HG02870 (cell line): Measurements from ENCODE around the gene SGIP1.

Experiments used
- ATAC-seq: cut with Tn5 transposase; IDR thresholded peaks from one replicate; pipeline ENCODE4 v1.9.1; 2021; ENCODE audit warnings: mild to moderate bottlenecking, moderate library complexity; ENCODE audit not compliant: unreplicated experiment

The SGIP1 gene

GRCh38 chr1:66676613-66677298 lies 142.8 kb downstream of the SGIP1 start:
- no peak for ATAC-seq

GRCh38 chr1:66678146-66678545 lies 144.2 kb downstream of the SGIP1 start:
- no peak for ATAC-seq

- ATAC-seq: no peak
Observed at GRCh38 chr1:66679140-66679539, 145.2 kb downstream of the SGIP1 start.

GRCh38 chr1:66681686-66682085 lies 147.7 kb downstream of the SGIP1 start:
- no peak for ATAC-seq

- no peak for ATAC-seq
Observed at GRCh38 chr1:66682106-66682505, 148.2 kb downstream of the SGIP1 start.

GRCh38 chr1:66684353-66684752 lies 150.4 kb downstream of the SGIP1 start:
- no peak for ATAC-seq

- no peak for ATAC-seq
Observed at GRCh38 chr1:66685265-66685664, 151.3 kb downstream of the SGIP1 start.

GRCh38 chr1:66685670-66686069 lies 151.7 kb downstream of the SGIP1 start:
- no peak for ATAC-seq

GRCh38 chr1:66686406-66686805 lies 152.5 kb downstream of the SGIP1 start:
- no peak for ATAC-seq

- no peak for ATAC-seq
Observed at GRCh38 chr1:66687358-66687757, 153.4 kb downstream of the SGIP1 start.

- ATAC-seq: no peak
Observed at GRCh38 chr1:66690666-66691381, 156.9 kb downstream of the SGIP1 start.

- ATAC-seq: no peak
Observed at GRCh38 chr1:66692681-66693080, 158.7 kb downstream of the SGIP1 start.

- no peak for ATAC-seq
Observed at GRCh38 chr1:66693856-66694255, 159.9 kb downstream of the SGIP1 start.

GRCh38 chr1:66695116-66695515 lies 161.2 kb downstream of the SGIP1 start:
- no peak for ATAC-seq

GRCh38 chr1:66696771-66697170 lies 162.8 kb downstream of the SGIP1 start:
- ATAC-seq: no peak

- no peak for ATAC-seq
Observed at GRCh38 chr1:66699213-66699612, 165.3 kb downstream of the SGIP1 start.

GRCh38 chr1:66704177-66704875 lies 170.4 kb downstream of the SGIP1 start:
- ATAC-seq: no peak

GRCh38 chr1:66705110-66705509 lies 171.2 kb downstream of the SGIP1 start:
- ATAC-seq: no peak

- no peak for ATAC-seq
Observed at GRCh38 chr1:66711420-66711819, 177.5 kb downstream of the SGIP1 start.

GRCh38 chr1:66712839-66713238 lies 178.9 kb downstream of the SGIP1 start:
- no peak for ATAC-seq

GRCh38 chr1:66723985-66724384 lies 190.0 kb downstream of the SGIP1 start:
- ATAC-seq: no peak
